HG03097 (cell line): Measurements from ENCODE around the gene GNG8.
"Not testable (repeated sequence)": the region's sequence is repeated elsewhere in the genome, so short reads cannot be mapped to it uniquely, and the experiment has no call there.

ENCODE experiments used
- ATAC-seq: cut with Tn5 transposase; IDR thresholded peaks from one replicate; pipeline ENCODE4 v1.9.1; 2021; ENCODE audit not compliant: unreplicated experiment, low FRiP score

The GNG8 gene

DNA sequence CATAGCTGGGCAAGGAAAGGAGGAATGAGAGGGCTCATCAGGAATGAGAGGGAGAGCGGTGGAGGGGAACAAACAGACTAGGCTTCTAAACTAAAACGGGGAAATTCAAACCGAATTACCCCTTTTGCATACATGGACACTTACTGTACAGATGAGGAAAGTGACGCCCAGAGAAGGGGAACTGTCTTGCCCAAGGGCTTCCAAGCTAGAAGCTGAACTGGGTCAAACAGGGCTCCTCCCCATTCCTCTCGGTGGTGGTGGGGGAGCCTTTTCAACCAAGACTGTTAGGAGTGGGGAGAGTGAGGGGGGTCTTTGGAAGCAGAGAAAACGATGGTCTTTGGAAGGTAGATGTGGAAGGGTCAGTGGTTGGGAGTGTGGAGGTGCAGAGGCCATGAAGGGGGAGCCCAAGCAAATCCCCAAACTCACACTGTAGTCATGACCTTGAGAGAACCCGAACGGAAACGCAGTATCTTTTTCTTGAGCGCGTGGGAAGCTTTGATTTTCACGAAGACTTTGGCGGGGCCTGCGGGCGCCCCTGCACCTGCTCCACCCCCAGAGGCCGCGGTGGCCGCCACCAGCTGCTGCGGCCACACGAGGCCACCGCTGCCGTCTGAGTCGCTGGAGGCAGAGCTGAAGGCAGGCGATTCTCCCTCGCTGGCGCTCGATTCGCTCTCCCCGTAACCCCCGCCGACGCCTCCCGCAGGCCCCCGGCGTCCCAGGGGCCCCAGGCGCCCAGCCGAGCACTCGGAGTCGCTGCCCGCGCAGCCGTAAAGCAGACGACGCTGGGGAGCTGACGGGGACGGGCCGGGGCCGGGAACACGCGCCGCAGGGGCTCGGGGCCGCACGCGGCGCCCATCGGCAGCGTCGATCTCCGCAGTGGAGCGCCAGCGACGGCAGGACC is 12.3 kb upstream of the GNG8 start:
- no peak for ATAC-seq

DNA sequence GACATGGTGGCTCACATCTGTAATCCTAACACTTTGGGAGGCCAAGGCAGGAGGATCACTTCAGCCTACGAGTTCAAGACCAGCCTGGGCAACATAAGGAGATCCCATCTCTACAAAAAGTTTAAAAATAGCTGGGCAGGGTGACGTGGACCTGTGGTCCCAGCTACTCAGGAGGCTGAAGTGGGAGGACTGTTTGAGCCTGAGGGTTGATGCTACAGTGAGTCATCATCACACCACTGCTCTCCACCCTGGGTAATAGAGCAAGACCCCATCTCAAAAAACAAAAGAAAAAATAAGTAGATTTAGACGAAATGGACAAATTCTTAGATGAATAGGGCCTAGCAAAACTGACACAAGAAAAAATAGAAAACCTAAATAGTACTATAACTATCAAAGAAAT is 10.4 kb upstream of the GNG8 start:
- ATAC-seq, result no peak

DNA sequence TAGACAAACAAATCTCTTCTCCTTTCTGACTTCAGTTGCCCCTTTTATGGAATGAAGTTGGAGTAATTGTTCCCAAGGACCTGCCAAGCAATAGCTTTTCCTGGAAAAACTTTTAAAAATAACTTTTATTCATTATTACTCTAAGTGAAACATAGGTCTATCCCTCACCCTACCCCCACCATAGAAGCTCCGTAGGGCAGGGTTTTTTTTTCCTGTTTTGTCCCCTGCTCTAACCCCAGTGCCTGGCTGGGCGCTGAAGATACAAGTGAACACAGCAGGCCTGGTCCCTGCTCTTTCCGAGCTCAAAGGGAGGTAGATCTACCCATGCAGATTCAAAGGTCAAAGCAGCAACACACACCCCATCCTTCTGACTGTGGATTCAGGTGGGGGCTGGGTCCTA is 8.7 kb upstream of the GNG8 start:
- ATAC-seq, result no peak

DNA sequence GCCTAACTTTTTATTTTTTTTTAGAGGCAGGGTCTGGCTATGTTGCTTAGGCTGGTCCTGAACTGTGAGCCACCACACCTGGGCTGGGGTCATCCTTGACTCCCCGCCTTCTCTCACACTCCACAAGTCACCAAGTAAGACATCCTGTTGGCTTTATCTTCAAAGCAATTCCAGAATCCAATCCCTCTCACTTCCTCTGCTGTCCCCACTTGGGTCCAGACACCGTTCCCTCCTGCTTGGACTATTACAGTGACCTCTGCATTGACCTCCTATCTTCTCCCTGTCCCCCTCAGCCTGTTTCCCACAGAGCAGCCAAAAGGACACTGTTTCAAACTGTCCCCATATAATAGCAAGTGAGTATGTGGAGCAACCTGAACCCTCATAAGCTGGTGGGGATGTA is 4.7 kb upstream of the GNG8 start:
- ATAC-seq, result no peak

DNA sequence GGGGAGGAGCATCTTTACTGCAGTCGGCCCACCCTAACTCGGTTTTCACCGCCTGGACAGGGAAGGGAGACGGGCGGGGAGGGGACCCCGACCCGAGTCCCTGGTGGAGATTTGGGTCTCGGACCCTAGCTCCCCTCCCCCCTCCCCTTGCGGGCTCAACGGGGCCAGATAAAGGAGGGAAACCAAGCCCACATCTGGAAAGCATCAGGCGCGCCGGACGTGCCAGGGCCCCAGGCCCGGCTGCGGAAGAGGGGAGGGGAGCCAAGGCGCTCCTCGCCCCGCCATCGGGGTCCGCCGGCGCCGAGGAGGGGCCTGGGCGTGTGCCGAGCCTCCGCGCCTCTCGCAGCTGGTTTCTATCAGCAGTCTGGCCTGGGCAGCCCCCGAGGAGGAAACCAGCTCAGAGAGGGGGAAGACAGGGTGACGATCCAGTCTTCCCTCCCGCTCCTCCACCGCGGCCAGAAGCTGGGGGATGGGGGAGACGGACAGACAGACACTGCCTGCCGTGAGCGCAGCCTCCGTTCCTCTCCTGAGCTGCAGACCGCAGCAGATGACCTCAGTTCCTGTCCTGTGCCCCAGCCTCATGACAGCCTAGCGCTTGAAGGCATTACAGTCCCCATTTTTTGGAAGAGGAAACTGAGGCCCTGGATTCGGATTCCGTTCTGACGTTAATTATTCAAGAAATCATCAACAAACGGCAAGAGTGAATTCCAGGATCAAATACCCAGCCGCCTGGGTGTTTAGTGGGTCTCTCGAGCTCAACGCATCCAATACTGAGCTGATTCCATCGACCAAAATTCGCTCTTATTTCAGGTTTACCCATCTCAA is 3.6 kb upstream of the GNG8 start:
- no peak for ATAC-seq

DNA sequence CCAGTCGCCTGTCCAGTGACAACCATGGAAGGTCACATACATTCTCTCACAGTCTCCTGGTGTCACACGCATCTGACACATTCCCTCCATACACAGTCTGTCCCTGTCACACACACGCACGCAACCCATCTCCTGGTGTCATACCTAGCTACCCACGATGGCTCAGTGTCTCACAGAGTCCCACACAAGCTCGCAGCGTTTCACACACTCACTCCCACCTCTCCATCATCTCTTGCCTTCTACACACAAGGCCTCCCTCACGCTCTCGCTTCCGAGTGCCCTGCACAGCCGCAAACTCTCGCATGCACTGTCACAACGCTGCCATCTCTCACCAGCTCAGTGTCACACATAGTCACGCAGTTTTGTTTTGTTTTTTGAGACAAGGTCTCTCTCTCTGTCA is 1.2 kb upstream of the GNG8 start:
- ATAC-seq, result no peak

DNA sequence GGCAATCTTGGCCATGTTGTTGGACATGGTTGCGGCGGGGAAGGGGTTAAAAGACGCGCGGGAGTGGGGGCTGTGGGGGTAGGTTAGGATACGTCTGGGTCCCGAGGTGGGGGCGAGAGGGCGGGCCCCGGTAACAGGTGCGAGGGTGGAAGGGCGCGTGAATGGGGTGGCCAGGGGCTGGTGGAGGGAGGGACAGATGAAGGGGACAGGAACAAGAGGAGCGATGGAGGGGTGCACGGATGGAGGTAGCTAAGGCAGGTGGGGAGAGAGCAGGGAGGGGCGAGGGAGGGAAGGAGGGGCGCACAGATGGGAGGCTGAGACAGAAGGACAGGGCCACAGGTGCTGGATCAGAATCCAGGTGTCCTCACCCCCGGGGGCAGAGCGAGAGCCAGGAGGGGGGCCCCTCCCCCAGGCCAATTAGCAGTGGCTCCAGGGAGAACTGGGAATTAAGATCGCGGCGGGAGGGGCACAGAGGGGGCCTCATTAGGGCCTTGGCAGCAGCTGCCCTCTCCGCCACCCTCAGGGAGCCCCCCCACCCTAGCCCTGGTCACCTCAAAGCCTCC is 1.3 kb downstream of the GNG8 start:
- ATAC-seq, result no peak

DNA sequence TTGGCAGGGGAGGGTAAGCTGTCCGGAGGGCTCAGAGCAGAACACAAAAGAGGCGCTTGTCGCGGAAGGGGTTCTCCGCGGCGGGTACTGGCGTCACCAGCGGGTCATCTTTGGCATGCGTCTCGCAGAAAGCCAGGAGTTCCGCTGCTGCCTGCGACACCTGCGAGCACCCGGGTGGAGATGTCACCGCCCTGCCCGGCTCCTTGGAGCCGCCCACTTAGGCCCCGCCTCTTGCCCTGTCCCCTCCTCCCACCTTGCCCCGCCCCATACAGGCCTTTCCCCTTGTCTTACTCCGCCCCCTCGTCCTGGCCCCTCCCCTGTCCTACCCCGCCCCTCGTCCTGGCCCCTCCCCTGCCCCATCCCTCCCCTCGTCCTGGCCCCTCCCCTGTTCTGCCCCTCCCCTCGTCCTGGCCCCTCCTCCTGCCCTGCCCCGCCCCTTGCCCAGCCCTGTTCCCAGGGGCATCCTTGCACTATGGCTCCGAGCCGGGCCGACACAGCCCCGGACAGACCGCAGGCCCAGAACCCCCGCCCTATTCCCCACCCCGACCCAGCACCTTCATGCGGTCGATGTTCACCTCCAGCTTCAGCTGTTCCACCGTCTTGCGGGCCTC is 1.9 kb downstream of the GNG8 start:
- ATAC-seq, result no peak

DNA sequence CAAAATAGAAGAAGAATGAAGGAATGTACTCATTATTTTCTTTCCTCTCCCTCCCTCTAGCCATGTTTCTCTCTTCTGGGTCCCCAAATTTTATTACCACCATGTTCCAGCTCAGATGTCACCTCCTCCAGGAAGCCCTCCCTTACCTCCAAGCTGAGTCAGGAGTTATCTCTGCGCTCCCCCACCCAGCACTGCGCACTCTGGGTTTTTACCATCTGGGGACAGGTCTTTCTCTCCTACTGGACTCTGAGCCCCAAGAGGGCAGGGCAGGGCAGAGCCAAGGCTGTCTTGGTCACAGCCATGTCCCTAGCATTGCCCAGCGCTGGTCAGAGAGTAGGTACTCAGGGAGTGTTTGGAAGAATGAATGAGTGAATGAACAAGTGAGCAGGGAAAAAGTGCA is 2.9 kb downstream of the GNG8 start:
- no peak for ATAC-seq

DNA sequence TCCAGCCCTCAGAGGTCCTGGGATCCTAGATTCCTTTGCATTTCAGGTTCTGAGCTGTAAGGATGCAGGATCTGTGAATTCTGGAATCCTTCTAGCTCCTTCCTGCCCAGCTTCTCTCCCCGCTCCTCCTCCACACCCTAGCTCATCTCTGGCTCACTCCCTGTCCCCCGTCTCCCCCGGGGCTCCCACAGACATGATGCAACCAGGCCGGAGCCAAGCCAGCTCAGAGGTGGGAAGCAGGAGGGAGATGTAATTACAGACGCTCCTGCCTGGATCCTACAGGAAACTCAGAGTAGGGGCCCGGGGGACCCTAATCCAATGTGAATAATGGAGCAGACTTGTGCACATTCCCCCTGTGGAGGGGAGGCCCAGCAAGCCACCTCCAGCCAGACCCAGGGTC is 4.5 kb downstream of the GNG8 start:
- ATAC-seq, result no peak

DNA sequence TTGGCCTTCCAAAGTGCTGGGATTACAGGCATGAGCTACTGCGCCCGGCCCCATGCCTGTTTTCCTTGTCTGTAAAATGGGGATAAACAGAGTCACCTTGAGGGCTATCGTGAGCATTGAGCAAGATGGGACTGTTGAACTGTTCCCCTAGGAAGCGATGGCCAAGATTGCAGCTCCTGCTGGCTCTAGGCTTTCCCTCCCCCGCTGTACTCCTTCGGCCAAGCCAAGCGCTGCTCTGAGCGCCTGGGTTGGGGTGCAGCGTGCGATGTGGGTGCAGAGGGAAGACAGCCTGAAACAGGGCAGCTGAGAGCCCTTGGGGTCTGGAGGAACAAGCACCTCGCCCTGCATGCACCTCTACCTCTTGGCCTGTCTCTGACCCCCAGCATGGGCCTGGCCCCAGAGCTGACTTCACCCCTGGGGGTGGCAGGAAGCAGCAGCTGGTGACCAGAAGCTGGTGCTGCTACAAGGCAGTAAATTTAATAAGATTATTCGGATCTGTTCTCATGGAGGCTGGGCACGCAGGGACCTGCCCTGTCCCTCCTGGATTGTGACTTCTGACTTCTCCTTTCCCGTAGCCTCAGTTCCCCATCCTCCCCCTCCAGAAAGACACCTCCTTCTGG is 5.3 kb downstream of the GNG8 start:
- ATAC-seq, result no peak

DNA sequence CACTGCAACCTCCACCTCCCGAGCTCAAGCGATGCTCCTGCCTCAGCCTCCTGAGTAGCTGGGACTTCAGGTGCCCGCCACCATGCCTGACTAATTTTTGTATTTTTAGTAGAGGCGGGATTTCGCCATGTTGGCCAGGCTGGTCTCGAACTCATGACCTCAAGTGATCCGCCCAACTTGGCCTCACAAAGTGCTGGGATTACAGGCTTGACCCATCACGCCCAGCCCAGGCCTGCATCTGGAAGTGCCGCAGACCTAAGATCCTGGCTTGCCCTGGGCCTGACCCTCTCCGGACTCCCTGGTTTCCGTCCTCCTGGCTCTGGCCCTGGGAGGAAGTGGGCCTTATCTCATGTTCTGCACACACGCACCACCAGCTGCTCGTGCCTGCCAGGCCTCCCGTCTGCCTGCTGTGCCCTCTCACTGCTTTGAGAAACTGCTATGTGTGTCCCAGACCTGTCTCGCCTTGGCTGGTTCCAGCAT is 6.4 kb downstream of the GNG8 start:
- no peak for ATAC-seq

DNA sequence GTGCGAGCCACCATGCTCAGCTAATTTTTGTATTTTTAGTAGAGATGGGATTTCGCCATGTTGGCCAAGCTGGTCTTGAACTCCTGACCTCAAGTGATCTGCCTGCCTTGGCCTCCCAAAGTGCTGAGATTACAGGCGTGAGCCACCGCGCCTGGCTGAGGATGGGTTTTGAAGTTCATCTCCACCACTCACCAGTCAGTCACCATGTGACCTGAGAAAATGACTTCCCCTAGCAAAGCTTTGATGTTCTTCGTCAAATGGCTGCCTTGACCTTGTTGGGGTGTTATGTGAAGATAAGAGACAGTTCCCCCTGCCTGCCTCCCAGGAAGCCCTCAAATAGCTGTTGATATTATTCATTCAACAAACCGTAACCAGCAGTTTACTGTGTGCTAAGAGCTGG is 7.0 kb downstream of the GNG8 start:
- ATAC-seq, result not testable (repeated sequence)

DNA sequence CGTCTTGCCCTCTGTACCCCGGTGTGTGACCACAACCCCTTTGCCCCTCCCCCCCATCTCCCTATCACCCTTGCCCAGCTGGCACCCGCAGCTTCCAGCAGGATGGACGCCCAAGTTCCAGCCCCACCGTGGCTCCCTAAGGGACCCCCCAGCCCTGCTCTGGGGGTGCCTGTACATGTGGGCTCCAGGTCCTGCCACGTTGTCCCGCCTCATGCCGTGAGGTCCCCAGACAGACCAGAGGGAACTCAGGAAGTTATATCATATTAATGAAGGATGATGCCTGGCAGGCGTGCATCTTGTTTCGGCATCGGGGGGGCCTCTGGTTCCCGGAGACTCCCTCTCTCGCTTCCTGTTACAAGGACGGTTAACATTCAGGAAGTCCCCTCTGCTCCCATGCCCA is 9.6 kb downstream of the GNG8 start:
- no peak for ATAC-seq

DNA sequence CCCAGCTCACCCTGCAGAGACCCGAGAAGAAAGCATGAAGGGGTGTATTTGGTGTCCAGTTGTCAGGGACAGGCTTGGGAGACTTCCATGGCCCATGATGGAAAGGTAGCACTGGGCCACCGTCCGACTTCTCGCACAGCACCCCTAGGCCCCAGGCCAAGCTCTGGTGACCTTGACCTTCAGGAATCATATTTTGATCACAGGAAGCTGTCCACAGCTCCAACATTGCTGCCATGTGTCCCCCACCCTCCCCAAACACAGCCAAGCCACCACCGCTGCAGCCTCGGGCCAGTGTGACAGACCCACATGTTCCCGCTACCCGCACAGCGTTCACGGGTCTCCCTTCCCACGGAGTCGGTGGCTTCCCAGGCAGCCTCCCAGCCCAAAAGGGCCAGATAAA is 10.3 kb downstream of the GNG8 start:
- ATAC-seq, result no peak

DNA sequence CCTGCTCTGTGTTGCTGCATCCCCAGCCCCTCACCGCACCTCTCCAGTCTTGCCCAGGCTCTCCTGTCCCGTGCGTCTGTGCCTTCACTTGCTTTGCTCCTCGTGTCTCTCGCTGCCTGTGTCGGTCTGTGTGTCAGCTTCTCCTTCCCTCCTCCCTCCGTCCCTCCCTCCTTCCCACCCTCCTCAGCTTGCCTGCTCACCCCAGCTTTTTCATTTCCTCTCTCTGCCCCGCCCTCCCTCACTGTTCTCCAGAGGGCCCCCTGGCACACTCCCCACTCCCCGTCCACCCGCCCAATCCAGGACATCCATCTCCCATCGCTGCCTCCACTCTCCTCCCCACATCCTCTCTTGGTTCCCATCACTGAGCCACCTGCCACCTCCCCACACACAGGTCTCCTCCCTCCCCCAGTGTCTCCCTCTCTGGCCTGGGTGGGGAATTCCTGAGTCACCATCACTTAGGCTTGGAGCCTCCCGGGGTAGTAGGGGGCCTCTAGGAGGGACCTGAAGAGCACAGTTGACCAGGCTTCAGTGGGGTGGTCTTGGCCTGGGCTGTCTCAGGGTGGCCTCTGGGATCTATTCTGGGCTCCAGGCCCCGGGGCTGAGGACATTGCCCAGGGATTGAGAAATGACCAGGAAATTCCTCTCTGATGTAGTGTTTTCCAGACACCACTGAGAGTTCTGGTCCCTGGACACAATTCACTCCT is 10.9 kb downstream of the GNG8 start, which contains the start of gene PTGIR:
Gene PTGIR (minus strand): TSS at position 132 of the 704 bp plus-strand sequence. CDS start 864 bp downstream, outside the sequence.
- ATAC-seq, result no peak

DNA sequence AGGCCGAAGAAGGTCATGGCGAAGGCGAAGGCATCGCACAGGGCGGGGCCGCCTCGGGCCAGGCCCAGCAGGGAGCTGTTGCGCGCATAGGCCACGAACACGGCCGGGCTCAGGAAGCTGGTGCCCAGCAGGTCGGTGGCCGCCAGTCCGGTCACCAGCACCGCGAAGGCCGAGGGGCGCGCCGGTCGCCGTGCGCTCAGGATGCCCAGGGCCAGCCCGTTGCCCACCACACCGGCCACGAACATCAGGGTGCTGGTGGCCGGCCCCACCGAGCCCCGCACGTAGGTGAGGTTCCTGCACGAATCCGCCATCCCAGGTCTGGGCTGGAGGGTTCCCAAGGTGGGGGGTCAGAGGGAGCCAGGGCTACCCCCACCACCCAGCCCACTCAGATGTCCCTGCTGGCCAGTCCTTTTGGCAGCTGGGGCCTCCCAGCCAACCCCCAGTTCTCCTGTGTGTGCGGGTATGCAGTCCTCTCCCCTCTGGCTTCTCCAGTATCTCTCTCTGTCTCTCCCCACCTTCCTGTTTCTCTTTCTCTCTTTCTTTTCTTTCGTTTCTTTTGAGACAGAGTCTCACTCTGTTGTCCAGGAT is 12.0 kb downstream of the GNG8 start:
- ATAC-seq, result no peak

DNA sequence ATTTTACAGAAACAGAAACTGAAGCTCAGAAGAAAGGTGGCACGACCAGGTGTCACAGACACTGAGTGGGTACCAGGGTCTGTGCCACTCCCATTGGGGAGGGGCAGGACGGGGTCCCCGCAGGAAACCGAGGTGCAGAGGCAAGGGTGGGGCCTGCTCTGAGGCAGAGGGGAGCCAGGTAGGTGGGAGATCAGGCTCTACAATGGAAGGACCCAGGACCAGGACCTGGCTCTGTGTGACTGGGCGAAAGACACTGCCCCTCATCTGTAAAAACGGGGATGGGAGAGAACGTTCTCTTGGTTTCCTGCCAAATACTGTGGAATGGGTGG is 13.9 kb downstream of the GNG8 start:
- no peak for ATAC-seq
